ENCODE results near the gene APH1A.

- TF ChIP-seq, protein P1, sequence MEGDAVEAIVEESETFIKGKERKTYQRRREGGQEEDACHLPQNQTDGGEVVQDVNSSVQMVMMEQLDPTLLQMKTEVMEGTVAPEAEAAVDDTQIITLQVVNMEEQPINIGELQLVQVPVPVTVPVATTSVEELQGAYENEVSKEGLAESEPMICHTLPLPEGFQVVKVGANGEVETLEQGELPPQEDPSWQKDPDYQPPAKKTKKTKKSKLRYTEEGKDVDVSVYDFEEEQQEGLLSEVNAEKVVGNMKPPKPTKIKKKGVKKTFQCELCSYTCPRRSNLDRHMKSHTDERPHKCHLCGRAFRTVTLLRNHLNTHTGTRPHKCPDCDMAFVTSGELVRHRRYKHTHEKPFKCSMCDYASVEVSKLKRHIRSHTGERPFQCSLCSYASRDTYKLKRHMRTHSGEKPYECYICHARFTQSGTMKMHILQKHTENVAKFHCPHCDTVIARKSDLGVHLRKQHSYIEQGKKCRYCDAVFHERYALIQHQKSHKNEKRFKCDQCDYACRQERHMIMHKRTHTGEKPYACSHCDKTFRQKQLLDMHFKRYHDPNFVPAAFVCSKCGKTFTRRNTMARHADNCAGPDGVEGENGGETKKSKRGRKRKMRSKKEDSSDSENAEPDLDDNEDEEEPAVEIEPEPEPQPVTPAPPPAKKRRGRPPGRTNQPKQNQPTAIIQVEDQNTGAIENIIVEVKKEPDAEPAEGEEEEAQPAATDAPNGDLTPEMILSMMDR (IDR thresholded peaks at IDR 0.05) = no peak
- TF ChIP-seq POLR2A (IDR thresholded peaks at IDR 0.05) = no peak
These were observed 33.5 kb upstream of the APH1A start for GRCh38 chr1:150302338-150302737.
